Measurements from ENCODE around the gene BBS9.

DNA sequence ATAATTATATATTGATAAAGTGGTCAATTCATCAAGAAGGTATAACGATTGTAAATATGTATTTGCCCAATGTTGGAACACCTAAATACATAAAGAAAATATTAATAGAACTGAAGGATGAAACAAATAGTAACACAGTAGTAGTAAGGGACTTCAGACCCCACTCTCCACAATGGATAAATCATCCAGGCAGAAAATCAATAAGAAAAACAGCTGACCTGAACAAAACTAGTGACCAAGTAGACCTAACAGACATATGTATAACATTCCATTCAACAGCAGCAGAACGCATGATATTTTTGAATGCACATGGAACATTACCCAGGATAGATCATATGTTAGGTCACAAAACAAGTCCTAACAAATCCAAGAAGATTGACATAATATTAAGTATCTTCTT lies 489.9 kb downstream of the BBS9 start:
- TF ChIP-seq PRMT5 (CRISPR knock-in tag; IDR thresholded peaks at IDR 0.05) (no peak), MYC (IDR thresholded peaks at IDR 0.05; ENCODE audit: low read depth, low read length) (no peak), MYC (CRISPR knock-in tag; IDR thresholded peaks at IDR 0.05; ENCODE audit: borderline replicate concordance, low read depth) (no peak)

Data from K562 (cell line).